ENCODE results near the gene FRMD4B.

GRCh38 chr3:69180869-69181591 is 204.9 kb downstream of the FRMD4B start:
- TF ChIP-seq CTCF (IDR thresholded peaks at IDR 0.05) (no peak), POLR2A (IDR thresholded peaks at IDR 0.05) (no peak)
